BE2C (cell line): ENCODE results near the gene HRG.
"Not testable (repeated sequence)": the region's sequence is repeated elsewhere in the genome, so short reads cannot be mapped to it uniquely, and the experiment has no call there.

Source experiments
- DNase-seq: peaks from one replicate; pipeline ENCODE4 v3.0.0-alpha.2; 2020
- H3K27me3 ChIP-seq: fragments of 250-450 bp; sonication (Bioruptor Pico); 2 replicates; pipeline ENCODE4 v1.5.1; 2020; ENCODE audit warnings: mild to moderate bottlenecking
- H3K36me3 ChIP-seq: fragments of 250-450 bp; sonication (Bioruptor Pico); 2 replicates; pipeline ENCODE4 v1.5.1; 2020; ENCODE audit warnings: mild to moderate bottlenecking
- H3K4me1 ChIP-seq: fragments of 250-450 bp; sonication (Bioruptor Pico); 2 replicates; pipeline ENCODE4 v1.5.1; 2020
- H3K4me3 ChIP-seq: 2 replicates; pipeline ENCODE4 v1.5.1; 2011; ENCODE audit warnings: low read depth, low read length
- H3K9me3 ChIP-seq: fragments of 250-450 bp; sonication (Bioruptor Pico); 2 replicates; pipeline ENCODE4 v1.5.1; 2020
- CTCF ChIP-seq: IDR thresholded peaks from 2 replicates; pipeline ENCODE4 v1.5.1; 2012; ENCODE audit warnings: mild to moderate bottlenecking, low read depth, low read length

Gene HRG

GRCh38 chr3:186705882-186706780 is 40.3 kb downstream of the HRG start:
- Histone ChIP-seq H3K36me3 (no peaks in the 10 kb centered on the region), H3K9me3 (no peaks in the 10 kb centered on the region), H3K27me3 (peaks cover 8% of the 10 kb centered on the region), H3K4me3 (no peak overlapping the region), H3K4me1 (no peaks in the 10 kb centered on the region)
- DNase-seq: no peak
- no peak for TF ChIP-seq CTCF

- no peaks in the 10 kb centered on the region for H3K9me3 ChIP-seq
- no peaks in the 10 kb centered on the region for H3K36me3 ChIP-seq
- peaks cover 3% of the 10 kb centered on the region; the same call in 1 of the 2 replicates for H3K27me3 ChIP-seq
- DNase-seq: no peak
- no peak for TF ChIP-seq CTCF
- H3K4me1 ChIP-seq: no peaks in the 10 kb centered on the region
- no peak overlapping the region for H3K4me3 ChIP-seq
Observed at GRCh38 chr3:186708983-186709679, 43.3 kb downstream of the HRG start.

- H3K4me1 ChIP-seq, DNase-seq, H3K4me3 ChIP-seq, H3K9me3 ChIP-seq, H3K36me3 ChIP-seq, H3K27me3 ChIP-seq: not testable (repeated sequence)
Observed at GRCh38 chr3:186710694-186711093, 44.9 kb downstream of the HRG start.

GRCh38 chr3:186713499-186713898 is 47.7 kb downstream of the HRG start:
- H3K36me3 ChIP-seq: no peaks in the 10 kb centered on the region
- H3K4me3 ChIP-seq: no peak overlapping the region
- no peaks in the 10 kb centered on the region for H3K9me3 ChIP-seq
- H3K27me3 ChIP-seq: peaks cover 3% of the 10 kb centered on the region; the same call in 1 of the 2 replicates
- no peak for TF ChIP-seq CTCF
- no peaks in the 10 kb centered on the region for H3K4me1 ChIP-seq
- no peak for DNase-seq

- Histone ChIP-seq H3K4me3 (no peak within 1 kb of the TSS), H3K36me3 (no peaks in the 10 kb centered on the region), H3K4me1 (no peaks in the 10 kb centered on the region), H3K9me3 (no peaks in the 10 kb centered on the region), H3K27me3 (0 out of 2 replicates have a peak, but pooled peaks cover 3% of the 10 kb centered on the region)
- no peak for DNase-seq
- TF ChIP-seq CTCF: no peak
Observed at GRCh38 chr3:186717039-186717457, 51.2 kb downstream of the HRG start, which contains the start of gene KNG1. TSS of gene KNG1 (plus strand) at chr3:186717359. CDS start at chr3:186717543, 184 bp downstream.

GRCh38 chr3:186719945-186720739 is 54.3 kb downstream of the HRG start:
- Histone ChIP-seq H3K9me3 (no peaks in the 10 kb centered on the region), H3K4me1 (no peaks in the 10 kb centered on the region), H3K36me3 (no peaks in the 10 kb centered on the region), H3K4me3 (no peak overlapping the region), H3K27me3 (peaks cover 3% of the 10 kb centered on the region; the same call in 1 of the 2 replicates)
- peak; percentile 25 for DNase-seq
- no peak for TF ChIP-seq CTCF
